C4-2B (cell line): Measurements from ENCODE around the gene TAAR5.

Experiments
- H3K27ac ChIP-seq: fragments of 450-650 bp; 2 replicates; pipeline ENCODE4 v1.5.1; 2017
- CTCF ChIP-seq: fragments of 450-650 bp; conservative IDR thresholded peaks from 2 replicates; pipeline ENCODE4 v1.5.1; 2017; ENCODE audit warnings: mild to moderate bottlenecking
- ZFX ChIP-seq: fragments of 450-650 bp; IDR thresholded peaks from 2 replicates; pipeline ENCODE4 v1.6.1; 2017

TAAR5 gene

GRCh38 chr6:132544826-132545225 is 44.7 kb downstream of the TAAR5 start:
- TF ChIP-seq ZFX: no peak
- no peak for TF ChIP-seq CTCF
- no peak overlapping the region for H3K27ac ChIP-seq
